Myocyte (in vitro differentiated cells): ENCODE results near the gene CDCP1. TPM values are rescaled to one million over a fixed set of nuclear protein-coding genes. Genes with fewer than 3 reads are reported as not detected.

Experiments
- DNase-seq: peaks from one replicate; pipeline ENCODE4 v3.0.0-alpha.2; 2012; ENCODE audit warnings: low read depth
- total RNA-seq: library from RNA; depleted of rRNA; stranded (reverse); fragments of >200 nt; gene quantifications from 2 replicates; pipeline ENCODE4 v1.2.3, GENCODE V29; 2014

The CDCP1 gene
- total RNA-seq, 1 donor from 2014 or later, result 2.7 TPM

DNA sequence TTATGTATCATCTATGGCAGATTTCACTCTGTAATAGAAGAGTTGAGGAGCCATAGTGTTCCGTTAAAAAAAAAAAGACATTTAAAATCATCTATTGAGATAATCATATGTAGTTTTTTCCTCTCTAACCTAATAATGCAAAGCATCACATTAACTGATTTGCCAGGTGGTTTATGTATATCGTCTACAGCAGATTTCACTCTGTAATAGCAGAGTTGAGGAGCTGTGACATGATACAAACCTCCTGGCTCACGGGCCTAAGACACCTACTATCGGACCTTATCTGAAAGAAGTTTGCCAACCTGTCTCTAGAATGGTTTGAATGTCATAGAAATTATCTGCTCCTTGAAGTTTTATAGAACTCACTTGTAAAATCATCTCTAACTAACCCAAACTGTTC lies 29.8 kb downstream of the CDCP1 start:
- DNase-seq, result no peak

- peak; percentile 67 for DNase-seq
These were observed 32.5 kb downstream of the CDCP1 start for GRCh38 chr3:45113625-45114050.

DNA sequence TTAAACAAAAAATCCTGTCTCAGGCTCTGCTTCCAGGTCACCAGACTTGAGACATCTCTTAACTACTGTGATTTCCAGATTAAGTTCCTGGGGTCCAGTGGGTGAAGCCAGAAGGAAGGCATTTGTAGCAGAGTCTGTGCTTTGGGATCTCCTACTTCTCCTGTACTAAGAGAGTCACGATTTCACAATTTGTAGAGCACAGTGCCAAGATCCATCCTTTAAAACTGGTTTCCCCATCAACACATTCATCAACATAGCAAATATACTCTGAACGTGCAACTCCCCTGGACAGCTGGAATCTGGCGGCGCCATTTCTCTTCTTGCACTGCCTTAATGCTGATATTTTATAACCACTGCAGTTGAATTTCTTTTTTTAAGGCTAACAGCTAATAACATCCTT lies 33.2 kb downstream of the CDCP1 start:
- no peak for DNase-seq

GRCh38 chr3:45110509-45110833 lies 35.7 kb downstream of the CDCP1 start:
- no peak for DNase-seq

DNA sequence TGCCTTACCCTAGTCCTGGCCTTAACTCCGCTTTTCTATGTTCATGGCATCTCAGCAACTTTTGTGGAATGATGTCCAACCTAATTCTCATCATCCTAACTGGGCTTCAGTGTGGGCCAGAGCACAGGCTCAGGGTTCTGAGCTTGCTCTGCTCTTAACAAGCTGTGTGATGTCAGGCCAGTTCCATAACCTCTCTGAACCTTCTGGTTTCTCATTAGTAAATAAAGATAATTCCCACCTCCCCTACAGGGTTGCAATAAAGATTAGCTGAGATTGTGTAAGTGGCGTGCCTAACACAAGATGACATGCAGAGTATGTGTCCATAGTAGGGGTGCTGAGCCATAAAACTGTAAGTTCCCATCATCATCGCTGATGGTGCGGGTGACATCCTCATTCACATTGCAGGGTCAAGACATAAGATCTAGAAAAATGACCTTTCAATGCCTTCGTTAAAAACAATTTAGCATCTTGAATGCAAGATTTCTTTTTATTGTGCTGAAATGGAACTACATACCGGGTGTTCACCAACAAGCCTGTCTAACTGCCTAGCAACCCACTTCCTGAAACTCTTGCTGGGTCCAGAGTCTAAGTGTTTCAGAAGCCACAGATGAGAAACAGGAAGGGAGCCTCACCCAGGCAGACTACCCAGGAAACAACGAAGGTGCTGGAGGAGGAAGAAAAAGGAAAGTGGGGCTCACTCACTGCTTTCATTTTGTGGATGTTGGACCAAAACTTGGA lies 36.2 kb downstream of the CDCP1 start:
- DNase-seq, result no peak

GRCh38 chr3:45106874-45107273 lies 39.3 kb downstream of the CDCP1 start:
- DNase-seq, result peak; percentile 71

- DNase-seq, result peak; percentile 87
These were observed 40.1 kb downstream of the CDCP1 start for GRCh38 chr3:45105855-45106671.

GRCh38 chr3:45104715-45105711 lies 41.2 kb downstream of the CDCP1 start:
- no peak for DNase-seq

GRCh38 chr3:45103753-45104714 lies 42.1 kb downstream of the CDCP1 start:
- no peak for DNase-seq

- DNase-seq, result no peak
These were observed 42.8 kb downstream of the CDCP1 start for GRCh38 chr3:45103334-45103733.

- peak; percentile 89 for DNase-seq
These were observed 45.2 kb downstream of the CDCP1 start for GRCh38 chr3:45100981-45101407.

- no peak for DNase-seq
These were observed 47.9 kb downstream of the CDCP1 start for GRCh38 chr3:45098310-45098709.

GRCh38 chr3:45097296-45097883 lies 48.8 kb downstream of the CDCP1 start:
- no peak for DNase-seq

DNA sequence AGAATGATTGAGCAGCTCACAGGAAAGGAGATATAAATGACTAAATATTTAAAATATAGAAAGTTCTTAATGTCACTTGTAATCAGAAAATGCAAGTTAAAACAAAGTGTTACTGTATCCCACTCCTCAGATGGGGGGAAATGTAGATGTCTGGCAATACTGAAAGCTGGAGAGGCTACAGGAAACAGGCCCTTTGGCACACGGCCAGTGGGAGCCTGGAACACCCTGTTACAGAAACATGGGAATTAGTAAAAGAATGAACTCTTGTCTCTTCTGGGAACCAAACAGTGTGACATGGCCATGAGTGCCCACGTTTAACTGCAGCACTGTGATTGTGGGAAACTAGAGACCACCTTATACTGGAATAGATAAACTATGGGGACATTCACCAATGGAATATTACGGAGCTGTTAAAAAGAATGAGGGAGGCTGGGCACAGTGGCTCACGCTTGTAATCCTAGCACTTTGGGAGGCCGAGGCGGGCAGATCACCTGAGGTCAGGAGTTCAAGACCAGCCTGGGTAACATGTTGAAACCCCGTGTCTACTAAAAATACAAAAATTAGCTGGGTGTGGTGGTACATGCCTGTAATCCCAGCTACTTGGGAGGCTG lies 50.2 kb downstream of the CDCP1 start:
- DNase-seq, result no peak

DNA sequence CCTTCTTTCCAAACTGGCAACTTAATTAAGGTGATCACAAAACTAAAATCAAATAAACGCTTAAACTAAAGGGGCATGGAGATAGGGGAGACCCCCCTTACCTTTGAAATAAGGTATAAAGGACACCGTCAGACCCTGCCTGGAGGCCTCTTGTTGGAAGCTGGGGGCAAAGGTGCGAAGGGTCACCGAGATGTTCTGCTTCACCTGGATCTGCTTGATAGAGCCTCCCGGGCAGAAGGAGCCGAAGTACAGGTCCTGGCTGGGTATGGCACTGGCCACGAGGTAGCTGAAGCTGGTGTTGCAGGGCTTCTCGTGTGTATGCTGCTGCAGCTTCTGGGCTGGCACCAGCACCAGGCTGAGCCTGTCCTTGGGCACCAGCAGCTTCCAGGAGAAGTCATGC lies 53.0 kb downstream of the CDCP1 start:
- DNase-seq, result no peak

- peak; percentile 42 for DNase-seq
These were observed 53.8 kb downstream of the CDCP1 start for GRCh38 chr3:45092132-45093031.

DNA sequence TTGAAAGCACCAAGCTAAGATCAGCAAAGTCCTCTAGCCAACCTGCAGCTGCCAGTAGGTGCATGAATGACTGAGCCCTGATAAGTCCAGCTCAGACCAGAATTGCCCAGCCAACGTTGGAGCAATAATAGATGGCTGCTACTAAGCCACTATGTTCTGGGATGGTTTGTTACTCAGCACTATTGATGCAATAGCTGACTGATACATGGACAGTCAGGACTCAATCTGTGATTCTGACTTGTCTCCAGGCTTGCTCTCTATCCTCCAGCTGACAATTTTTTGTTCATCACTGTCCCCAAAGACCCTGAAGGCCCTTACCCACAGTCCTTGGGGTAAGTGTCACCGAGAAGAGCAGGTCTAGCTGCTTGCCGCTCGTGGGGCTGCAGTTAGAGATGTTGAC lies 55.3 kb downstream of the CDCP1 start:
- no peak for DNase-seq
